ENCODE data around the gene LPIN1.

GRCh38 chr2:11870584-11870983, 124.2 kb downstream of the LPIN1 start:
- TF ChIP-seq CTCF (IDR thresholded peaks at IDR 0.05) (no peak), EZH2 (IDR thresholded peaks at IDR 0.05; ENCODE audit: borderline replicate concordance, insufficient read depth, low read depth, low read length, poor library complexity, severe bottlenecking) (no peak)

Measured in B cell (primary cell).